DMS79 (cell line): ENCODE data around the gene SLC34A2.
"Not testable (repeated sequence)": the region's sequence is repeated elsewhere in the genome, so short reads cannot be mapped to it uniquely, and the experiment has no call there.

ENCODE experiments used
- DNase-seq: peaks from one replicate; lab custom pipeline; 2025; lab: John Stamatoyannopoulos, UW

The SLC34A2 gene

GRCh38 chr4:25654971-25655963 is at the start of gene SLC34A2:
Gene SLC34A2 (plus strand): TSS chr4:25655851. CDS start chr4:25662501, 6,650 bp downstream.
- DNase-seq = peak; percentile 29

- DNase-seq = no peak
These were observed 47.0 kb upstream of the SLC34A2 start for GRCh38 chr4:25608644-25609043.

- DNase-seq = no peak
These were observed 45.7 kb upstream of the SLC34A2 start for GRCh38 chr4:25609976-25610375.

GRCh38 chr4:25613613-25614012 is 42.0 kb upstream of the SLC34A2 start:
- DNase-seq = not testable (repeated sequence)

GRCh38 chr4:25614807-25615206 is 40.8 kb upstream of the SLC34A2 start:
- no peak for DNase-seq

- DNase-seq = peak; percentile 14
These were observed 34.4 kb upstream of the SLC34A2 start for GRCh38 chr4:25621027-25621930.

- DNase-seq = no peak
These were observed 31.0 kb upstream of the SLC34A2 start for GRCh38 chr4:25624616-25625015.

- no peak for DNase-seq
These were observed 27.2 kb upstream of the SLC34A2 start for GRCh38 chr4:25628451-25628850.

- no peak for DNase-seq
These were observed 23.5 kb upstream of the SLC34A2 start for GRCh38 chr4:25632135-25632534.

- DNase-seq = no peak
These were observed 22.1 kb upstream of the SLC34A2 start for GRCh38 chr4:25633541-25633940.

- no peak for DNase-seq
These were observed 20.1 kb upstream of the SLC34A2 start for GRCh38 chr4:25635501-25635900.

- DNase-seq = no peak
These were observed 17.9 kb upstream of the SLC34A2 start for GRCh38 chr4:25637581-25638220.

GRCh38 chr4:25638221-25638601 is 17.4 kb upstream of the SLC34A2 start:
- DNase-seq = no peak

GRCh38 chr4:25638806-25639205 is 16.8 kb upstream of the SLC34A2 start:
- no peak for DNase-seq

GRCh38 chr4:25650311-25650710 is 5.3 kb upstream of the SLC34A2 start:
- no peak for DNase-seq

- no peak for DNase-seq
These were observed 4.0 kb upstream of the SLC34A2 start for GRCh38 chr4:25651682-25652081.

GRCh38 chr4:25654031-25654970 is 1.4 kb upstream of the SLC34A2 start:
- DNase-seq = no peak

GRCh38 chr4:25656031-25656430 is 380 bp downstream of the SLC34A2 start:
- DNase-seq = no peak

GRCh38 chr4:25658357-25658771 is 2.7 kb downstream of the SLC34A2 start:
- no peak for DNase-seq

- DNase-seq = no peak
These were observed 3.1 kb downstream of the SLC34A2 start for GRCh38 chr4:25658777-25659176.

GRCh38 chr4:25661441-25661840 is 5.8 kb downstream of the SLC34A2 start:
- DNase-seq = not testable (repeated sequence)
